HUDEP-2 (cell line): ENCODE results near the gene ZNF425.
"Not testable (repeated sequence)": the region's sequence is repeated elsewhere in the genome, so short reads cannot be mapped to it uniquely, and the experiment has no call there.

Source experiments
- DNase-seq, 76 experiments: peaks; one replicate each; lab custom pipeline; 2025; ENCODE audit not compliant: unreplicated experiment in 76 of 76; lab: John Stamatoyannopoulos, UW

Gene ZNF425

GRCh38 chr7:149074116-149074885, 51.8 kb downstream of the ZNF425 start:
- no peak for DNase-seq

- no peak for DNase-seq
Observed at GRCh38 chr7:149072438-149072775, 53.7 kb downstream of the ZNF425 start.

- peak in 74 of 76 experiments; percentile 12 to 84 (median 68) for DNase-seq
Observed at GRCh38 chr7:149071641-149072437, 54.3 kb downstream of the ZNF425 start.

- peak in 28 of 76 experiments; percentile 1 to 54 (median 22) for DNase-seq
Observed at GRCh38 chr7:149071182-149071635, 54.9 kb downstream of the ZNF425 start.

GRCh38 chr7:149070372-149071125, 55.6 kb downstream of the ZNF425 start:
- DNase-seq: no peak

- no peak for DNase-seq
Observed at GRCh38 chr7:149067869-149068268, 58.3 kb downstream of the ZNF425 start.

- DNase-seq: no peak
Observed at GRCh38 chr7:149063476-149063875, 62.6 kb downstream of the ZNF425 start.

GRCh38 chr7:149062217-149062899, 63.8 kb downstream of the ZNF425 start:
- DNase-seq: not testable (repeated sequence)

- no peak for DNase-seq
Observed at GRCh38 chr7:149060156-149060555, 66.0 kb downstream of the ZNF425 start.

GRCh38 chr7:149053885-149054284, 72.2 kb downstream of the ZNF425 start:
- DNase-seq: no peak

GRCh38 chr7:149053384-149053783, 72.7 kb downstream of the ZNF425 start:
- DNase-seq: no peak
